ENCODE results near the gene TIFAB. TPM values are rescaled to one million over a fixed set of nuclear protein-coding genes. Genes with fewer than 3 reads are reported as not detected.

TIFAB gene
- total RNA-seq, 1 donor from 2014 or later: 0.23 TPM

DNA sequence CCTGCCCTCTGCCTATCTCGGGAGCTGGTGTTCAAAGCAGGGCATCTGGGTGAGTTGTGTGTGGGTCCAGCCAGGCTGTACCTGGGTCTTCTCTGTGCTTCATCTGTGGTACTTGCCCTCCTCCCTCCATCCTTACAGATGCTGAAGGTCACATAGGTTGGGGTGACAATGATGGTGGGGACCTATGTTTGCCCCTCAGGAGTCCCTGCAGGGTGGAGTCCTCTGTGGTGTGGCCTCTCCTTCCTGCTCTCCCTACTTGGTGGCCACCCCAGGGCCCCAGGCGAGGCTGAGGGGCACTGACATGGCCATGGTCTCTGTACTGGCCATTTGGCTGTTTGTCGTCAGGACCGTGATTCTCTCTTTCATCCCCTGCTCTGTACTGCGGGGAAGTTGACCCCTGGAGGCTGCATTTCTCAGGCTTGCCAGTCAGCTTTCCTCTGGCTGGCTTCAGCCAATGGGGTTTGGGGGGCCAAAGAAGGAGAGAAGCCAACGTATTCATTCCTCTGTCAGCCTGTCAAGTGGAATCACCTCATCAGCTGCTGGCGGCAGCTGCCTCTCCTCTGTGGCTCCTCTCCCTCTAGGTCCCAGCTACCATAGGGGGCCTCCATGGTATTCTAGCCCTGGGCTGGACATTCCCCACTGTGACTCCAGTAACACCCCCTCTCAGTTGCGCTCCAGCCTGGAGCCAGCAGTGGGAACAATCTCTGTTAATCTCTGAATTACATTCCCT lies 9.6 kb downstream of the TIFAB start:
- DNase-seq (ENCODE audit: low spot score): no peak

DNA sequence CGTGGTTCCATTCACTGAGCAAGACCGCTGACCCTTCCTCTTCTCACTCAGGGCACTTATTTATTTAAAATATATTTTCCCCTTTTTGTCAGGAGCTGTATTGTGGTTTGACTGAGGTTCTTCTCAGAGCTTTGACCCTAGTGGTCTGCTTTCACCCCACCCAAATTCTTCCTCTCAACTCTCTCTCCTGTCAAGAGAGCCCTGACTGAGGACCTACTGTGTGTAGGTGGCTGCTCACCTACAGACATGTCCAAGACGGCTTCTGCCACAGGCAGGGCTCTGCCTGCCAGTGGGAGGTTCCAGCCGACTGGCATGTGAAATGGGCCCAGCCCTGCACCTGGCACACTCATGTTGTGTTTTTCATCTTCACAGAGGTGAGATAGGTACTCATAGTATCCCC lies 10.2 kb downstream of the TIFAB start:
- DNase-seq (ENCODE audit: low spot score): peak; percentile 7

GRCh38 chr5:135441350-135441831 lies 10.8 kb downstream of the TIFAB start:
- peak; percentile 40 for DNase-seq (ENCODE audit: low spot score)

DNA sequence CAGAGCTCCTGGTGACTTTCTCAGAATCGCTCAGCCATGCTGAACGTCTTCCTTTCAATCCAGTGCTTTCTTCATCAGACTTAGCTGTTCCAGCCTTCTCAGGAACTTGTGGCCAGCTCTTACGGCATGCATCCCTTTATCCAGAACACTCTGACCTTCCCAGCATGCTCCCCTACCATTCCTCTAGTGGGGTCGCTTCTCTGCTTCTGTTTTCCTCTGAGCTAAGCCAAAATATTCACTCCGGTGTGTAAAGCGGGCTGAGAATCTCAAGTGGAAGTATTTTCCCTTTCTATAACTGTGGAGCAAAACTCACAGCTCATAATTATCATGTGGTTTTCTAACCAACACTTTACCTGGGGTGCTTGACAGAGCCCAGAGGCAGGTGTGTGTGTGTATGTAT lies 11.2 kb downstream of the TIFAB start:
- DNase-seq (ENCODE audit: low spot score): peak; percentile 9

- no peak for DNase-seq (ENCODE audit: low spot score)
Observed at GRCh38 chr5:135439231-135440205, 12.6 kb downstream of the TIFAB start.

DNA sequence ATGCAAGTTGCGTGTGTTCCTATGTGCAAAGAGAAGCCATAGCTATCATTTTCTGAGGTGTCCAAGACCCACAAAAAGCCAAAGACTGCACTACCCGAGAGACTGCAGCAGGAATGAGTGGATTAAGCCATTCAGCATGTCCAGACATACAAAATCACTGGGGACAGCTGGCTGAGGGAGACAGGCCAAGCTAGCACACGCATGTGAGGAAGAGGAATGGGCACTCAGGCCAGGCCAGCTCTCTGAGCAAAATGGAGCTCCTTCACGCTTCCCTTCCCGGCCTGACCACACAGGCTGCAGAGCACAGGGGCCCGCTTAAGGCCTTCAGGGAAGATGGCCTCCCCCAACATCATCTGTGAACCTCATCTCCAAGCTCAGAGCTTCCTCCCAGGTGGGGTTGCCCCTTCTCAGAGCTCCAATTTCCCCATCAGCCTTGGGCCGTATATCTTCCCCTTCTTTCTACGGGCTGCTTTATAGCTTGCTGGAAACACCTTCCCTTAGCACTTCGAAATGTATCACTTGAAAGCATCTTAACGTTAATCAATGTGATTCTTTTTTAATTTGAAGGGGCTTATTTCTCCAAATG lies 13.4 kb downstream of the TIFAB start:
- DNase-seq (ENCODE audit: low spot score): no peak

GRCh38 chr5:135437796-135438560 lies 14.2 kb downstream of the TIFAB start:
- peak; percentile 85 for DNase-seq (ENCODE audit: low spot score)

GRCh38 chr5:135437422-135437795 lies 14.7 kb downstream of the TIFAB start:
- no peak for DNase-seq (ENCODE audit: low spot score)

- no peak for DNase-seq (ENCODE audit: low spot score)
Observed at GRCh38 chr5:135436951-135437418, 15.2 kb downstream of the TIFAB start.

- DNase-seq (ENCODE audit: low spot score): no peak
Observed at GRCh38 chr5:135435467-135436330, 16.5 kb downstream of the TIFAB start.

DNA sequence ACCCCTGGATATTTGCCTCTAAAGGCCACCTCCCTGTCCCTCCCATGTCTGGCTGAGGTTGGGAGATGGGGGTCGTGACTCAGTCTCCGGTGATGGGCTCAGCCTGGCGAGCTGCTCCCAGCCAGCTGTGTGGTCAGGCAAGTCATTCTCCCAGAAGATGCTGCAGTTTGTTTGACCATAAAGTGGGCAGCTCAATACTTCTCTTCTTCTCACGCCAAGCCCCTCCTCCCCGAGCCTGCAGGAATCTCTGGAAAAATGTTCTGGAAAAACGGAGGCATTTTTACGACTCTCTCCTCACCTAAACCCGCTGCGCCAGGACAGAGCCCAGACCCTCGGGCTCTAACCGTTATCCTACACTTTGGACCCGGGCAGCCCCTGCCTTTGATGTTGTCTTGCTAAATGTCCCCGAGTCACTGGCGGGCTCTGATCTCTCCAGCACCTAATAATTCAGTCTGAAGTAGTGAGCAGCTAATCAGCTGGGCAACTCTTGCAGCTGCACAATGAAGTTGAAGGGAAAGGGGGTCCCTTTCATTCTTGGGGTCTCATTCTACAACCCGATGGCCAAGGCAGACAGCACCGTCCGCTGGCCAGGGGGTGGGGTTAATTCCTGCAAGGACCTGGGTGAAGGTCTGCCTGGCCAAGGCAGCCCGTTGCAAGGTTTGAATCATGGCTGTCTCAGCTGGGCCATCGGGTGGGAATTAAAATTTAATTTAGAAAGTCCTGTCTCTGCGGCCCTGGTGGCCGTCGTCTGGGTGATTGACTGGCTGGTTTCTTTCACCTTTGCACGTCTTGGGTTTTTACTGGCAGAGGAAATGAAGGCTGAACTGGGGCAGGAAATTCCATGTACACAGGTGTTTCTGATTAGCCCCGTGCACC lies 17.3 kb downstream of the TIFAB start:
- DNase-seq (ENCODE audit: low spot score): no peak

GRCh38 chr5:135433681-135434426 lies 18.3 kb downstream of the TIFAB start:
- no peak for DNase-seq (ENCODE audit: low spot score)

- DNase-seq (ENCODE audit: low spot score): no peak
Observed at GRCh38 chr5:135432113-135432512, 20.0 kb downstream of the TIFAB start.

GRCh38 chr5:135430135-135430437 lies 22.1 kb downstream of the TIFAB start:
- DNase-seq (ENCODE audit: low spot score): no peak

DNA sequence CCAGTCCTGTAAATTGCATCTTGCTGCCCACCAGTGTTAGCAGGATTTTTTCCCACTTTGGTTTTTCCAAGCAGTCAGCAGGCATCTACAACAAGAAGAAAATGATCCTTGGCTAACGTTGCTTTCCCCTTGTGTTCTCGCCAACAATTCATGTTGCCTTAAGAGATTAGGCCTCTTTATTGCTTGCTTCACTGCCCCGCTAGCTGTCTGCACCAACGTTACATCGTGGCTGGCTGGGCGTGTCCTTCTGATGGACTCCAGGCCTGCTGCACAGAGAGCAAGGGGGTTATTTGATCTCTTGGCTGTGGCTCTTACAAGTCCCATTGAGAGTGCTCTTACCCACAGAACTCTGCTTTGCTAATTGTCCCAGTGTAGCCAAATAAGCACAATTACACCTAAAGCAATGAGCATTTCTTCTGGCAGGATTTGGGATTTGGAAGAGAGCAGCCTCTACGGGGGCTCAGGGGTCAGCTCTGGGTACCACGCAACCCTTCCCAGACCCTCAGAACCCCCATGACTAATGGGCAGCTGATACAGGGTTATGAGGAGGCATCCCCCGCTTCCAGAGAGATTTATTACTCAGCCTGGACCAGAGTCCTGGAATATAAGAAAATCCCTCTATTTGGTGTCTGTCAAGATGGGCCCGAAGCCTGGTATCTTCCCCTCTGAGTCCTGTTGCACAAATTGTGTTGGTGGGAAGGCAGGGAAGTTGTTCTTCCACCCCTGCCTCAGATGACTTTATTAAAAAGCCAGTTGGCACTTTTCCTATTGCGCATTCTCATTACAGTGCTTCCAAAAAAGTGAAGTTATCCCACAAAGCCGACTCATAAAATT lies 22.6 kb downstream of the TIFAB start:
- no peak for DNase-seq (ENCODE audit: low spot score)

DNA sequence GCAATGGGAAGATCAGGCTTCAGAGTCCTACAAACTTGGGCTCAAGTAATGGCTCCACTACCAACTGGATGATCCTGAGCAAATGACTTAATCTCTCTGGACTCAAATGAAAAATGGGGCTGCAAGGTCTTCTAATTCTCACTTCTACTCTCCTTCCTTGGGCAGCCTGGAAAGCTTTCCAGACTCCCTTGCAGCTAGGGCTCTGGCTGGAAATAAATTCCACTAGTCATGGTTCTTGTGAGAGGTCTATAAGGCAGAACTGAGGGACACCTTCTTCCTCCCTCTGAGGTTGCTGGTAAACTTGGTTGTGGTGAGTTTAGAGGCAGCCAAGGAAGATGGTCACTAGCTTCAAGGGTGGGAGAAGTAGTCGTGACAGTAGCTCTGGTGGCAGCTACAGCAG lies 23.6 kb downstream of the TIFAB start:
- no peak for DNase-seq (ENCODE audit: low spot score)

DNA sequence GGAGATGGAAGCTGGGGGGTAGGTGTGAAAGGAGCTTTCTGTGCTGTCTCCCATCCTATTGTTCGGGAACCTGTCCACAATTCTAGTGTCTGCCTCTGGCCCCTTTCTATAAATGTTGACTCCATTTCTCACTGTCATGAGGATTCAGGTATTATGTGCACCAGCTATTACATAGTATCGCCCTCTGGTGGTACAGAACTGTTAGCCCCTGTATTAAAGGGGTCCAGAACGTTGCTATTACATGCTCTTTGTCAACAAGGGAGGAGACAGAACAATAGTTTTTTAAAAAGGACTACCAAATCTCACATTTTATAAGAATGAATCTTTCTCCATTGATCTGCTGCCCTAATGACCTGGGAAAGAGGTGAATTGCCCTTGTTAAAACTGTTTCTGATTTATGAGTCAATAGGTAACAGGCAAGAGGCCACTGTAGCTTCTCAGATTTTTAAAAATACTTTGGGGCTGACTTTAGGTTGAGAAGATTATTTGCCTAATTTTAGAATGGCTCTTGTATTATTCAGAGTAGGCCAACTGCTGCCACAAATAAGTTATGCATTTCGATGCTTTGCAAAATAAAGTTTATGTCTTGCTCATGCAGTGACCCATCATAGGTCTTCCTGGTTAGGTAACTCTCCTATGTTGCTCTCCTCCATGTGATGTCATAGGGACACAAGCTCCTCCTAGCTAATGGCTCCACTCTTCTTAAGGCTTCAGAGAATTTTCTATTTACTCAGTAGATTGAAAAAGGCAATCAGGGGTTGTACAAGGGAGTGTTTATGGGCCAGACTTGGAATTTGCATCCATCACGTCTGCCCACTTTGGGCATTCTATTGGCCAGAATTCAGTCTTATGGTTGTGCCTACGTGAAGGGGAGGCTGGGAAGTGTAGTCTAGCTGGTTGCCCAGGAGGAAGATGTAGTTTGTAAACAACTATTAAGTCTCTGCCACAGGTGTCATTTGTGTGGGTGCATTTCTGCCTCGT lies 25.8 kb downstream of the TIFAB start:
- no peak for DNase-seq (ENCODE audit: low spot score)
